Medulla oblongata (tissue), 1 donor: ENCODE data around the gene TMPRSS9.
"Not testable (repeated sequence)": the region's sequence is repeated elsewhere in the genome, so short reads cannot be mapped to it uniquely, and the experiment has no call there.

Experiments
- DNase-seq: peaks from one replicate; pipeline ENCODE4 v3.0.0-alpha.2; 2015; ENCODE audit errors: extremely low spot score

Gene TMPRSS9

GRCh38 chr19:2458776-2459175 lies 98.7 kb downstream of the TMPRSS9 start:
- not testable (repeated sequence) for DNase-seq

- no peak for DNase-seq
These were observed 100.2 kb downstream of the TMPRSS9 start for GRCh38 chr19:2460245-2460644.

- peak; percentile 15 for DNase-seq
These were observed 101.9 kb downstream of the TMPRSS9 start for GRCh38 chr19:2461751-2462634.

- peak; percentile 71 for DNase-seq
These were observed 102.8 kb downstream of the TMPRSS9 start for GRCh38 chr19:2462635-2463421.

- DNase-seq = not testable (repeated sequence)
These were observed 103.6 kb downstream of the TMPRSS9 start for GRCh38 chr19:2463694-2464093.

GRCh38 chr19:2464389-2464788 lies 104.3 kb downstream of the TMPRSS9 start:
- DNase-seq = no peak

- DNase-seq = no peak
These were observed 108.5 kb downstream of the TMPRSS9 start for GRCh38 chr19:2468596-2468995.

- DNase-seq = no peak
These were observed 109.2 kb downstream of the TMPRSS9 start for GRCh38 chr19:2469102-2469914.

- not testable (repeated sequence) for DNase-seq
These were observed 109.8 kb downstream of the TMPRSS9 start for GRCh38 chr19:2469915-2470200.

GRCh38 chr19:2474232-2475017 lies 114.4 kb downstream of the TMPRSS9 start:
- DNase-seq = peak; percentile 85

- peak; percentile 35 for DNase-seq
These were observed 115.1 kb downstream of the TMPRSS9 start for GRCh38 chr19:2475018-2475701.
